HEK293 (cell line): ENCODE results near the gene RANGAP1.

Experiments
- BCL11B ChIP-seq: fragments of 450-650 bp; formaldehyde crosslinking; IDR thresholded peaks from 2 replicates; pipeline ENCODE4 v1.5.1; 2016; ENCODE audit warnings: low read depth, missing biosample characterization, missing genetic modification characterization
- FEZF1 ChIP-seq: fragments of 450-650 bp; formaldehyde crosslinking; IDR thresholded peaks from 2 replicates; pipeline ENCODE4 v1.5.1; 2016; ENCODE audit warnings: missing biosample characterization, missing genetic modification characterization
- IKZF3 ChIP-seq: fragments of 450-650 bp; IDR thresholded peaks from 2 replicates; pipeline ENCODE4 v1.5.0; 2018; ENCODE audit warnings: missing biosample characterization, mild to moderate bottlenecking, missing genetic modification characterization, moderate library complexity
- KLF16 ChIP-seq: fragments of 450-650 bp; formaldehyde crosslinking; IDR thresholded peaks from 2 replicates; pipeline ENCODE4 v1.5.1; 2017; ENCODE audit warnings: missing biosample characterization, missing genetic modification characterization
- MEIS1 ChIP-seq: sonication (generic); formaldehyde crosslinking; IDR thresholded peaks from 2 replicates; pipeline ENCODE4 v1.8.1; 2022; ENCODE audit warnings: missing genetic modification reagents, mild to moderate bottlenecking, borderline replicate concordance
- MYNN ChIP-seq: fragments of 450-650 bp; formaldehyde crosslinking; IDR thresholded peaks from 2 replicates; pipeline ENCODE4 v1.5.1; 2016; ENCODE audit warnings: missing biosample characterization, missing genetic modification characterization, borderline replicate concordance
- MZF1 ChIP-seq: fragments of 450-650 bp; formaldehyde crosslinking; IDR thresholded peaks from 2 replicates; pipeline ENCODE4 v1.5.1; 2017; ENCODE audit warnings: missing biosample characterization, missing genetic modification characterization, borderline replicate concordance
- REPIN1 ChIP-seq: fragments of 450-650 bp; formaldehyde crosslinking; IDR thresholded peaks from 2 replicates; pipeline ENCODE4 v1.5.1; 2017; ENCODE audit warnings: missing biosample characterization, missing genetic modification characterization, low read depth
- SALL2 ChIP-seq: fragments of 450-650 bp; formaldehyde crosslinking; IDR thresholded peaks from 2 replicates; pipeline ENCODE4 v1.5.0; 2017; ENCODE audit warnings: missing biosample characterization, mild to moderate bottlenecking, missing genetic modification characterization, borderline replicate concordance
- SCRT1 ChIP-seq: fragments of 450-650 bp; formaldehyde crosslinking; IDR thresholded peaks from 2 replicates; pipeline ENCODE4 v1.5.1; 2016; ENCODE audit warnings: missing biosample characterization, missing genetic modification characterization, borderline replicate concordance
- SCRT2 ChIP-seq: fragments of 450-650 bp; formaldehyde crosslinking; IDR thresholded peaks from 2 replicates; pipeline ENCODE4 v1.5.1; 2016; ENCODE audit warnings: missing biosample characterization, missing genetic modification characterization
- SP7 ChIP-seq: fragments of 450-650 bp; formaldehyde crosslinking; IDR thresholded peaks from 2 replicates; pipeline ENCODE4 v1.5.1; 2016; ENCODE audit warnings: missing biosample characterization, missing genetic modification characterization
- ZBTB48 ChIP-seq: fragments of 450-650 bp; formaldehyde crosslinking; IDR thresholded peaks from 2 replicates; pipeline ENCODE4 v1.5.1; 2016; ENCODE audit warnings: missing biosample characterization, missing genetic modification characterization
- ZBTB8A ChIP-seq: fragments of 450-650 bp; formaldehyde crosslinking; IDR thresholded peaks from 2 replicates; pipeline ENCODE4 v1.5.1; 2016; ENCODE audit warnings: missing biosample characterization, missing genetic modification characterization
- ZFHX2 ChIP-seq: fragments of 450-650 bp; formaldehyde crosslinking; conservative IDR thresholded peaks from 2 replicates; pipeline ENCODE4 v1.5.1; 2016; ENCODE audit warnings: missing biosample characterization, missing genetic modification characterization
- ZNF114 ChIP-seq: fragments of 450-650 bp; formaldehyde crosslinking; IDR thresholded peaks from 2 replicates; pipeline ENCODE4 v1.5.0; 2017; ENCODE audit warnings: missing biosample characterization, missing genetic modification characterization
- ZNF174 ChIP-seq: fragments of 450-650 bp; formaldehyde crosslinking; IDR thresholded peaks from 2 replicates; pipeline ENCODE4 v1.5.0; 2017; ENCODE audit warnings: missing biosample characterization, mild to moderate bottlenecking, missing genetic modification characterization
- ZNF18 ChIP-seq: fragments of 450-650 bp; formaldehyde crosslinking; IDR thresholded peaks from 2 replicates; pipeline ENCODE4 v1.5.1; 2016; ENCODE audit warnings: missing biosample characterization, missing genetic modification characterization
- ZNF239 ChIP-seq: fragments of 450-650 bp; formaldehyde crosslinking; IDR thresholded peaks from 2 replicates; pipeline ENCODE4 v1.5.1; 2016; ENCODE audit warnings: missing biosample characterization, missing genetic modification characterization
- ZNF266 ChIP-seq: fragments of 450-650 bp; formaldehyde crosslinking; IDR thresholded peaks from 2 replicates; pipeline ENCODE4 v1.5.1; 2016; ENCODE audit warnings: missing biosample characterization, missing genetic modification characterization, low read depth
- ZNF302 ChIP-seq: fragments of 450-650 bp; formaldehyde crosslinking; IDR thresholded peaks from 2 replicates; pipeline ENCODE4 v1.5.1; 2016; ENCODE audit warnings: missing biosample characterization, missing genetic modification characterization, low read depth
- ZNF37A ChIP-seq: fragments of 450-650 bp; IDR thresholded peaks from 2 replicates; pipeline ENCODE4 v1.5.1; 2018; ENCODE audit warnings: missing biosample characterization, missing genetic modification characterization
- ZNF391 ChIP-seq: fragments of 450-650 bp; formaldehyde crosslinking; IDR thresholded peaks from 2 replicates; pipeline ENCODE4 v1.5.1; 2016; ENCODE audit warnings: low read depth, missing biosample characterization, missing genetic modification characterization, borderline replicate concordance
- ZNF394 ChIP-seq: fragments of 450-650 bp; formaldehyde crosslinking; IDR thresholded peaks from 2 replicates; pipeline ENCODE4 v1.5.1; 2016; ENCODE audit warnings: missing biosample characterization, missing genetic modification characterization, mild to moderate bottlenecking, moderate library complexity, borderline replicate concordance
- ZNF521 ChIP-seq: fragments of 450-650 bp; formaldehyde crosslinking; IDR thresholded peaks from 2 replicates; pipeline ENCODE4 v1.5.1; 2017; ENCODE audit warnings: missing biosample characterization, mild to moderate bottlenecking, missing genetic modification characterization
- ZNF561 ChIP-seq: fragments of 450-650 bp; IDR thresholded peaks from 2 replicates; pipeline ENCODE4 v1.5.1; 2018; ENCODE audit warnings: missing biosample characterization, missing genetic modification characterization, borderline replicate concordance
- ZNF621 ChIP-seq: fragments of 450-650 bp; formaldehyde crosslinking; IDR thresholded peaks from 2 replicates; pipeline ENCODE4 v1.5.1; 2017; ENCODE audit warnings: missing biosample characterization, missing genetic modification characterization
- ZNF658 ChIP-seq: fragments of 450-650 bp; formaldehyde crosslinking; IDR thresholded peaks from 2 replicates; pipeline ENCODE4; 2016; ENCODE audit warnings: missing biosample characterization, missing genetic modification characterization
- ZNF701 ChIP-seq: fragments of 450-650 bp; formaldehyde crosslinking; IDR thresholded peaks from 2 replicates; pipeline ENCODE4 v1.5.1; 2016; ENCODE audit warnings: missing biosample characterization, missing genetic modification characterization
- ZNF704 ChIP-seq: fragments of 450-650 bp; formaldehyde crosslinking; IDR thresholded peaks from 2 replicates; pipeline ENCODE4 v1.5.1; 2016; ENCODE audit warnings: missing biosample characterization, missing genetic modification characterization
- ZNF76 ChIP-seq: fragments of 450-650 bp; formaldehyde crosslinking; IDR thresholded peaks from 2 replicates; pipeline ENCODE4; 2016; ENCODE audit warnings: low read depth, missing biosample characterization, missing genetic modification characterization, borderline replicate concordance
- ZNF776 ChIP-seq: fragments of 450-650 bp; formaldehyde crosslinking; IDR thresholded peaks from 2 replicates; pipeline ENCODE4 v1.5.0; 2017; ENCODE audit warnings: missing biosample characterization, missing genetic modification characterization, borderline replicate concordance
- ZNF792 ChIP-seq: fragments of 450-650 bp; formaldehyde crosslinking; IDR thresholded peaks from 2 replicates; pipeline ENCODE4 v1.5.1; 2016; ENCODE audit warnings: missing biosample characterization, missing genetic modification characterization
- ZNF837 ChIP-seq: fragments of 450-650 bp; formaldehyde crosslinking; IDR thresholded peaks from 2 replicates; pipeline ENCODE4 v1.5.1; 2016; ENCODE audit warnings: missing biosample characterization, missing genetic modification characterization
- ZNF843 ChIP-seq: fragments of 450-650 bp; formaldehyde crosslinking; IDR thresholded peaks from 2 replicates; pipeline ENCODE4 v1.5.1; 2016; ENCODE audit warnings: missing biosample characterization, missing genetic modification characterization
- ZXDB ChIP-seq: fragments of 450-650 bp; formaldehyde crosslinking; IDR thresholded peaks from 2 replicates; pipeline ENCODE4 v1.5.1; 2016; ENCODE audit warnings: missing biosample characterization, missing genetic modification characterization
- TF ChIP-seq, protein P1 (sequence below): fragments of 450-650 bp; formaldehyde crosslinking; IDR thresholded peaks from 2 replicates; pipeline ENCODE4 v1.5.1; 2017; ENCODE audit warnings: missing biosample characterization, missing genetic modification characterization

Gene RANGAP1

DNA sequence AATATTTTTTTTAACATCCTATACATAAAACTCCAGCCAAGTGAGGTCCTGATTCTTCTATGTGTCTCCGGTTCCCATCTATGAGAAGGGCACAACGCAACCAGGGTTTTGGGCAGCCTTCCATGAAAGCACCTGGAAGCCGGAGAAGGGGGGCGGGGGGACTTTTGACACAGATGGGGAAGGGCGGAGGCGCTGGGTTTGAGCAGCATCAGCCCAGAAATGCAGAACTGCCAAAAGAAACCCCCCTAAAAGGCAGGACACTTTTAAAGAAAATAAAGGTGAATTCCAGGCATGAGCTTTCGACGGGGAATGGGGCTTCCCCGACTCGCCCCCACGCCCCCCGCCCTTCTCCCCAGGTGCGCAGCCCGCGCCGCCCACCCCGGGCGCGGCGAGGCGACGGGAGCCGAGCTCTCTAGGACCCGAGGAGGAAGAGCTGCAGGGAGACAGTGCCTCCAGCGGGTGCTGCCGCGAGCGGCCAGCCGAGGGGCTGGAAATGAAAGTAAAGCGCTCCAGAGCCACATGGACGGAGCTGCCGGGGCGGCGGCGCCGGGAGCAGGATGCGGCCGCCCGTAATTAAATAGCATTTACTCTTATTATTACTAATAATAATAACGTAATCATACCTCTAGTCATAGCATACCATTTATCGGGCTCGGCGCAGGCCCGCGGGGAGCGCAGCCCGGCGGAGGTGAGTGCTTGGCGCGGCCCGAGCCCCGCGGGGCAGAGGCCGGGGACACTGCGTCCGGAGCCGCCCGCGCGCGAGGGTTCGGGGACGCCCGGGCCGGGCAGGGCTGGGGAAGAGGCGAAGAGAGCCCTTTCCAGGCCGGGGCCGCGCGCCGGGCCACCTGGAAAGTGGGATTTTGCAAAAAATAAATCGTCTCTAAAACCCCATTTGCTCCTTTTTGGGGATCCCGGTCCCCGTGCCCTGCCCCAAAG, 15.4 kb upstream of the RANGAP1 start, which contains the start of gene ZC3H7B (continued):
- TF ChIP-seq ZNF76 (tag by site-specific recombination) (no peak; the same call in 1 of the 2 replicates), ZNF18 (tag by site-specific recombination) (no peak), ZFHX2 (tag by site-specific recombination) (peak; percentile 70), ZNF266 (no peak), BCL11B (tag by site-specific recombination) (no peak), ZNF776 (tag by site-specific recombination) (no peak), IKZF3 (no peak), MEIS1 (CRISPR knock-in tag) (no peak), ZNF658 (tag by site-specific recombination) (no peak), ZNF843 (no peak), ZNF37A (tag by site-specific recombination) (no peak), ZNF394 (tag by site-specific recombination) (no peak), ZBTB8A (tag by site-specific recombination) (peak; percentile 91), ZXDB (tag by site-specific recombination) (peak; percentile 56; the same call in 1 of the 2 replicates), ZNF792 (no peak), ZNF621 (tag by site-specific recombination) (no peak), KLF16 (tag by site-specific recombination) (peak; percentile 63; the same call in 1 of the 2 replicates), ZBTB48 (tag by site-specific recombination) (no peak), ZNF521 (no peak), SALL2 (no peak), SP7 (no peak), ZNF391 (no peak), MZF1 (tag by site-specific recombination) (no peak), ZNF114 (tag by site-specific recombination) (no peak), REPIN1 (tag by site-specific recombination) (no peak), ZNF704 (tag by site-specific recombination) (no peak), ZNF239 (tag by site-specific recombination) (no peak), ZNF701 (tag by site-specific recombination) (no peak), SCRT2 (tag by site-specific recombination) (no peak), ZNF561 (tag by site-specific recombination) (peak; percentile 79), SCRT1 (no peak), ZNF837 (tag by site-specific recombination) (no peak), MYNN (tag by site-specific recombination) (no peak), ZNF302 (tag by site-specific recombination) (no peak), ZNF174 (tag by site-specific recombination) (no peak), FEZF1 (no peak)
- TF ChIP-seq, protein P1, sequence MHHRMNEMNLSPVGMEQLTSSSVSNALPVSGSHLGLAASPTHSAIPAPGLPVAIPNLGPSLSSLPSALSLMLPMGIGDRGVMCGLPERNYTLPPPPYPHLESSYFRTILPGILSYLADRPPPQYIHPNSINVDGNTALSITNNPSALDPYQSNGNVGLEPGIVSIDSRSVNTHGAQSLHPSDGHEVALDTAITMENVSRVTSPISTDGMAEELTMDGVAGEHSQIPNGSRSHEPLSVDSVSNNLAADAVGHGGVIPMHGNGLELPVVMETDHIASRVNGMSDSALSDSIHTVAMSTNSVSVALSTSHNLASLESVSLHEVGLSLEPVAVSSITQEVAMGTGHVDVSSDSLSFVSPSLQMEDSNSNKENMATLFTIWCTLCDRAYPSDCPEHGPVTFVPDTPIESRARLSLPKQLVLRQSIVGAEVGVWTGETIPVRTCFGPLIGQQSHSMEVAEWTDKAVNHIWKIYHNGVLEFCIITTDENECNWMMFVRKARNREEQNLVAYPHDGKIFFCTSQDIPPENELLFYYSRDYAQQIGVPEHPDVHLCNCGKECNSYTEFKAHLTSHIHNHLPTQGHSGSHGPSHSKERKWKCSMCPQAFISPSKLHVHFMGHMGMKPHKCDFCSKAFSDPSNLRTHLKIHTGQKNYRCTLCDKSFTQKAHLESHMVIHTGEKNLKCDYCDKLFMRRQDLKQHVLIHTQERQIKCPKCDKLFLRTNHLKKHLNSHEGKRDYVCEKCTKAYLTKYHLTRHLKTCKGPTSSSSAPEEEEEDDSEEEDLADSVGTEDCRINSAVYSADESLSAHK (tag by site-specific recombination), result 0 out of 2 replicates have a peak, but pooled peaks have one; percentile 17
